DND-41 (cell line): Measurements from ENCODE around the gene MX1.

Source experiments
- ATAC-seq: fragments of 200-7000 bp; cut with Tn5 transposase; 3 replicates; pipeline ENCODE4 v1.9.1; 2021; ENCODE audit warnings: low read depth; ENCODE audit not compliant: insufficient read depth
- DNase-seq: peaks from one replicate; pipeline ENCODE4 v3.0.0-alpha.2; 2020
- H2AFZ ChIP-seq: 2 replicates; pipeline ENCODE4 v1.6.0; 2012; ENCODE audit warnings: low read depth, low read length
- H3K27ac ChIP-seq: 2 replicates; pipeline ENCODE4 v1.5.1; 2012; ENCODE audit warnings: low read length, inconsistent platforms
- H3K27me3 ChIP-seq: fragments of 200-600 bp; sonication (generic); 2 replicates; pipeline ENCODE4 v1.6.0; 2012; ENCODE audit warnings: low read length, mild to moderate bottlenecking, inconsistent platforms; ENCODE audit not compliant: insufficient read depth, poor library complexity
- H3K36me3 ChIP-seq: 2 replicates; pipeline ENCODE4 v1.5.1; 2012; ENCODE audit warnings: low read length, inconsistent platforms; ENCODE audit not compliant: insufficient read depth
- H3K4me1 ChIP-seq: 2 replicates; pipeline ENCODE4 v1.5.1; 2012; ENCODE audit warnings: mild to moderate bottlenecking, low read length; ENCODE audit not compliant: insufficient read depth
- H3K4me2 ChIP-seq: 2 replicates; pipeline ENCODE4 v1.6.0; 2012; ENCODE audit warnings: mild to moderate bottlenecking, moderate library complexity, low read length, inconsistent platforms; ENCODE audit not compliant: insufficient read depth
- H3K4me3 ChIP-seq, 2 experiments: fragments of 200-600 bp in 1 of 2; shearing (Covaris generic) in 1 of 2; 2 replicates each; pipeline ENCODE4 v1.5.1; 2012 to 2016; ENCODE audit warnings: inconsistent platforms in 2 of 2, low read length in 2 of 2, mild to moderate bottlenecking in 2 of 2, low read depth in 1 of 2, moderate library complexity in 1 of 2
- H3K79me2 ChIP-seq: 2 replicates; pipeline ENCODE4 v1.6.0; 2012; ENCODE audit warnings: low read length, inconsistent platforms; ENCODE audit not compliant: insufficient read depth
- H3K9ac ChIP-seq: 2 replicates; pipeline ENCODE4 v1.6.0; 2012; ENCODE audit warnings: low read depth, mild to moderate bottlenecking, inconsistent platforms, low read length, moderate library complexity
- H3K9me3 ChIP-seq: 2 replicates; pipeline ENCODE4 v1.5.1; 2012; ENCODE audit warnings: low read length, moderate library complexity, mild to moderate bottlenecking, inconsistent platforms; ENCODE audit not compliant: insufficient read depth, severe bottlenecking
- H4K20me1 ChIP-seq: 2 replicates; pipeline ENCODE4 v1.6.0; 2012; ENCODE audit warnings: low read length; ENCODE audit not compliant: insufficient read depth
- EZH2 ChIP-seq: IDR thresholded peaks from 3 replicates; pipeline ENCODE4 v1.6.1; 2012; ENCODE audit warnings: borderline replicate concordance, low read depth, mild to moderate bottlenecking, moderate library complexity, low read length, inconsistent platforms; ENCODE audit not compliant: severe bottlenecking
- TF ChIP-seq, protein P1 (sequence below): IDR thresholded peaks from 2 replicates; pipeline ENCODE4 v1.5.1; 2012; ENCODE audit warnings: borderline replicate concordance, low read length, moderate library complexity, mild to moderate bottlenecking; ENCODE audit not compliant: poor library complexity, severe bottlenecking; ENCODE audit errors: extremely low read depth

Gene MX1

DNA sequence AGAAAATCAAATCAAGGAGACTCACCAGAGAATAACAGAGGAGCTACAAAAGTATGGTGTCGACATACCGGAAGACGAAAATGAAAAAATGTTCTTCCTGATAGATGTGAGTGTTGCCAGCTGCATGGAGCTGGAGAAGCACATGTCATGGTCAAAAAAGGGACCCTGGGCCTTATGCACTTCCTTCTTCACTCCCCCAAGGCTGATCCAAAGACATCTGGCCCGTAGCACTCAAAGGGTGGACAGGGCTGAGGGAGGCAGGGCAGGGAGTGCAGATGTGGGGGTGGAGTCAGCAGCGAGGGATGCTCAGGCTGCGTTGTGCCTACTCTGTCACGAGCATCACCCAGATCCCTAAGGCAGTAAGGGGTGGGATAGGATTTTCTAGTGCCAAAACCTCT, 19.4 kb downstream of the MX1 start:
- no peaks in the 10 kb centered on the region for H3K27me3 ChIP-seq
- no peak overlapping the region for H2AFZ ChIP-seq
- H3K9me3 ChIP-seq: no peaks in the 10 kb centered on the region
- DNase-seq (no peak), ATAC-seq (no peak)
- no peak overlapping the region for H3K4me3 ChIP-seq
- H3K4me2 ChIP-seq: no peak overlapping the region
- peaks cover 3% of the 10 kb centered on the region; the same call in 1 of the 2 replicates for H3K36me3 ChIP-seq
- H3K79me2 ChIP-seq: no peaks in the 10 kb centered on the region
- H4K20me1 ChIP-seq: no peaks in the 10 kb centered on the region
- no peak overlapping the region for H3K9ac ChIP-seq
- no peak overlapping the region for H3K27ac ChIP-seq
- TF ChIP-seq, protein P1, sequence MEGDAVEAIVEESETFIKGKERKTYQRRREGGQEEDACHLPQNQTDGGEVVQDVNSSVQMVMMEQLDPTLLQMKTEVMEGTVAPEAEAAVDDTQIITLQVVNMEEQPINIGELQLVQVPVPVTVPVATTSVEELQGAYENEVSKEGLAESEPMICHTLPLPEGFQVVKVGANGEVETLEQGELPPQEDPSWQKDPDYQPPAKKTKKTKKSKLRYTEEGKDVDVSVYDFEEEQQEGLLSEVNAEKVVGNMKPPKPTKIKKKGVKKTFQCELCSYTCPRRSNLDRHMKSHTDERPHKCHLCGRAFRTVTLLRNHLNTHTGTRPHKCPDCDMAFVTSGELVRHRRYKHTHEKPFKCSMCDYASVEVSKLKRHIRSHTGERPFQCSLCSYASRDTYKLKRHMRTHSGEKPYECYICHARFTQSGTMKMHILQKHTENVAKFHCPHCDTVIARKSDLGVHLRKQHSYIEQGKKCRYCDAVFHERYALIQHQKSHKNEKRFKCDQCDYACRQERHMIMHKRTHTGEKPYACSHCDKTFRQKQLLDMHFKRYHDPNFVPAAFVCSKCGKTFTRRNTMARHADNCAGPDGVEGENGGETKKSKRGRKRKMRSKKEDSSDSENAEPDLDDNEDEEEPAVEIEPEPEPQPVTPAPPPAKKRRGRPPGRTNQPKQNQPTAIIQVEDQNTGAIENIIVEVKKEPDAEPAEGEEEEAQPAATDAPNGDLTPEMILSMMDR: no peak
- no peak for TF ChIP-seq EZH2
- H3K4me1 ChIP-seq: no peaks in the 10 kb centered on the region

DNA sequence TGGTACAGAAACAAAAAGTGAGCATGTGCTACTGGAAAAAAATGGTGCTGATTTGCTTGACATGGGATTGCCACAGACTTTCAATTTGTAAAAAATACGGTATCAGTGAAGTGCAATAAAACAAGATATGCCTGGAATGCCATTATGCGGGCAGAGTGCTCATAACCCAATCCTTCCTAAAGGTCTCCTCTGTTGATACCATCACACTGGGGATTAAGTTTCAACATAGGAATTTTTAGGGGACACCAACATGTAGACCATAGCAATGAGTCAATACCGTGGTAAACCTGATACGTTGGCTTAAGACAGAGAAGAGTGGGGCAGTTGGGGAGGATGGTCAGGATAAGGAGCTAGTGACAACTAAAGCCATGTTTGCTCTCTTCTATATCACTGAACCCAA, 20.5 kb downstream of the MX1 start:
- no peaks in the 10 kb centered on the region for H3K9me3 ChIP-seq
- no peaks in the 10 kb centered on the region for H3K4me1 ChIP-seq
- DNase-seq (no peak), ATAC-seq (no peak)
- H3K9ac ChIP-seq: no peak overlapping the region
- no peak overlapping the region for H3K4me2 ChIP-seq
- no peak overlapping the region for H2AFZ ChIP-seq
- peaks cover 3% of the 10 kb centered on the region; the same call in 1 of the 2 replicates for H3K36me3 ChIP-seq
- no peaks in the 10 kb centered on the region for H3K27me3 ChIP-seq
- TF ChIP-seq EZH2: no peak
- TF ChIP-seq, protein P1: no peak
- H4K20me1 ChIP-seq: no peaks in the 10 kb centered on the region
- no peak overlapping the region for H3K27ac ChIP-seq
- no peaks in the 10 kb centered on the region for H3K79me2 ChIP-seq
- no peak overlapping the region for H3K4me3 ChIP-seq

DNA sequence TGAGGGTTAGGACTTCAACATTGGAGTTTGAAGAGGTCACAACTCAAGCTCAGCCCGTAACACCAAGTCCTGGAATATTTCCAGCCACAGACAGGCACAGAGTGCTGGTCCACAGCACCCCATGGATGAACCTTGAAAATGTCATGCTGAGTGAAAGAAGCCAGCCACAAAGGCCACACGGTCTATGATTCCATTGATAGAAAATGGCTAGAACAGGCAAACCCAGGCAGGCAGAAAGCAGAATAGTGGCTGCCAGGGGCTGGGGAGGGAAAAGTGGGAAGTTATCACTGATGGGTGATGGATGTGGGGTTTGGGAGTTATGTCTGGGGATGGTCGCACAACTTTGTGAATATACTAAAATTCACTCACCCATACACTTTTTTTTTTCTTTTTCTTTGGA, 21.3 kb downstream of the MX1 start:
- no peak for DNase-seq
- no peaks in the 10 kb centered on the region for H4K20me1 ChIP-seq
- H3K9me3 ChIP-seq: no peaks in the 10 kb centered on the region
- H3K27me3 ChIP-seq: no peaks in the 10 kb centered on the region
- H3K4me3 ChIP-seq: no peak overlapping the region
- H3K9ac ChIP-seq: no peak overlapping the region
- H3K4me2 ChIP-seq: no peak overlapping the region
- no peaks in the 10 kb centered on the region for H3K79me2 ChIP-seq
- no peak overlapping the region for H3K27ac ChIP-seq
- no peak overlapping the region for H2AFZ ChIP-seq
- H3K4me1 ChIP-seq: no peaks in the 10 kb centered on the region
- TF ChIP-seq, protein P1: no peak
- TF ChIP-seq EZH2: no peak
- H3K36me3 ChIP-seq: peaks cover 3% of the 10 kb centered on the region; the same call in 1 of the 2 replicates
- ATAC-seq: no peak

DNA sequence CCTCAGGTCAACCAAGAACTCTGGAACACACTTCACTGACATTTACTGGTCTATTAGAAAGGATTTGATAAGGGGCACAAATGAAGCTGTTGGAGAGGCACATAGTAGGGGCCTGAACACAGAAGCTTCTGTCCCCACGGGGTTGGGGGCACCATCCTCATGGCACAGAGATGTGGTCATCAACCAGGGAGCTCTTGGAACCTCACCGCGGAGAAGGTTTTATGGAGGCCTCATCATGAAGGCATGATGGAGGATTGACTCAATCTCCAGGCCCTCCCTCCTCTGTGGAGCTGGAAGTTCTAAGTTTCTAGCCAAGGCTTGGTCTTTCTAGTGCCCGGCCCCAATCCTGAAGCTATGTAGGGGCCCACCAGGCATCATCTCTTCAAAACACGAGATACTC, 23.6 kb downstream of the MX1 start:
- TF ChIP-seq, protein P1: no peak
- TF ChIP-seq EZH2: no peak
- ATAC-seq (no peak), DNase-seq (no peak)
- no peaks in the 10 kb centered on the region for H3K4me1 ChIP-seq
- no peak overlapping the region for H3K4me3 ChIP-seq
- H3K36me3 ChIP-seq: no peaks in the 10 kb centered on the region
- no peaks in the 10 kb centered on the region for H3K79me2 ChIP-seq
- no peak overlapping the region for H2AFZ ChIP-seq
- H3K4me2 ChIP-seq: no peak overlapping the region
- H3K27me3 ChIP-seq: no peaks in the 10 kb centered on the region
- H3K27ac ChIP-seq: no peak overlapping the region
- H4K20me1 ChIP-seq: no peaks in the 10 kb centered on the region
- H3K9me3 ChIP-seq: no peaks in the 10 kb centered on the region
- H3K9ac ChIP-seq: no peak overlapping the region
